HepG2 (cell line): ENCODE measurements around the gene TPTE2. TPM values are rescaled to one million over a fixed set of nuclear protein-coding genes. Genes with fewer than 3 reads are reported as not detected.

ENCODE experiments used
- CREBL2 ChIP-seq: sonication (generic); formaldehyde crosslinking; IDR thresholded peaks from 2 replicates; pipeline ENCODE4 v1.8.1; 2023; ENCODE audit warnings: missing genetic modification reagents, mild to moderate bottlenecking, borderline replicate concordance
- DNMT3B ChIP-seq: conservative IDR thresholded peaks from 2 replicates; pipeline ENCODE4 v1.6.1; 2016; ENCODE audit warnings: missing biosample characterization, control low read depth
- E2F2 ChIP-seq: sonication (generic); formaldehyde crosslinking; IDR thresholded peaks from 2 replicates; pipeline ENCODE4 v1.4.0; 2020; ENCODE audit warnings: missing genetic modification reagents, borderline replicate concordance
- GATAD2A ChIP-seq: IDR thresholded peaks from 2 replicates; pipeline ENCODE4 v1.6.1; 2016
- HOXA3 ChIP-seq: sonication (generic); formaldehyde crosslinking; IDR thresholded peaks from 2 replicates; pipeline ENCODE4 v1.5.0; 2020; ENCODE audit warnings: missing genetic modification reagents
- MTF2 ChIP-seq: sonication (generic); formaldehyde crosslinking; IDR thresholded peaks from 2 replicates; pipeline ENCODE4 v1.5.0; 2020; ENCODE audit warnings: missing genetic modification reagents, borderline replicate concordance
- NR2C2 ChIP-seq: sonication (generic); formaldehyde crosslinking; IDR thresholded peaks from 2 replicates; pipeline ENCODE4 v1.4.0; 2020; ENCODE audit warnings: missing genetic modification reagents, mild to moderate bottlenecking, moderate library complexity, borderline replicate concordance
- PHF8 ChIP-seq: sonication (generic); formaldehyde crosslinking; IDR thresholded peaks from 2 replicates; pipeline ENCODE4 v1.5.0; 2020; ENCODE audit warnings: missing genetic modification reagents
- RCOR2 ChIP-seq: IDR thresholded peaks from 2 replicates; pipeline ENCODE4 v1.6.1; 2016; ENCODE audit warnings: missing biosample characterization, missing genetic modification reagents
- TRIM24 ChIP-seq: sonication (generic); formaldehyde crosslinking; IDR thresholded peaks from 2 replicates; pipeline ENCODE4 v1.8.0; 2022; ENCODE audit warnings: mild to moderate bottlenecking, missing genetic modification reagents
- YEATS4 ChIP-seq: sonication (generic); formaldehyde crosslinking; IDR thresholded peaks from 2 replicates; pipeline ENCODE4 v1.4.0; 2020; ENCODE audit warnings: missing genetic modification reagents, borderline replicate concordance
- ZGPAT ChIP-seq: IDR thresholded peaks from 2 replicates; pipeline ENCODE4 v1.6.1; 2016; ENCODE audit warnings: mild to moderate bottlenecking
- ZNF138 ChIP-seq: sonication (generic); formaldehyde crosslinking; IDR thresholded peaks from 2 replicates; pipeline ENCODE4 v1.5.0; 2020; ENCODE audit warnings: mild to moderate bottlenecking, low read depth, missing genetic modification reagents
- ZNF232 ChIP-seq: sonication (generic); formaldehyde crosslinking; IDR thresholded peaks from 2 replicates; pipeline ENCODE4 v1.4.0; 2020; ENCODE audit warnings: missing genetic modification reagents, borderline replicate concordance
- ZNF292 ChIP-seq: sonication (generic); formaldehyde crosslinking; IDR thresholded peaks from 2 replicates; pipeline ENCODE4 v1.8.1; 2022; ENCODE audit warnings: mild to moderate bottlenecking, low read depth, missing genetic modification reagents, borderline replicate concordance
- ZNF512B ChIP-seq: sonication (generic); formaldehyde crosslinking; IDR thresholded peaks from 2 replicates; pipeline ENCODE4 v1.5.1; 2020; ENCODE audit warnings: missing genetic modification reagents, mild to moderate bottlenecking, borderline replicate concordance
- ZNF687 ChIP-seq: sonication (generic); formaldehyde crosslinking; IDR thresholded peaks from 2 replicates; pipeline ENCODE4 v1.5.1; 2020; ENCODE audit warnings: mild to moderate bottlenecking, missing genetic modification reagents, moderate library complexity
- ZNF776 ChIP-seq: sonication (generic); formaldehyde crosslinking; IDR thresholded peaks from 2 replicates; pipeline ENCODE4 v1.4.0; 2020; ENCODE audit warnings: mild to moderate bottlenecking, missing genetic modification reagents
- ZNF780A ChIP-seq: sonication (generic); formaldehyde crosslinking; IDR thresholded peaks from 2 replicates; pipeline ENCODE4 v1.8.0; 2022; ENCODE audit warnings: mild to moderate bottlenecking, missing genetic modification reagents, moderate library complexity
- ZSCAN25 ChIP-seq: sonication (generic); formaldehyde crosslinking; IDR thresholded peaks from 2 replicates; pipeline ENCODE4 v1.8.0; 2022; ENCODE audit warnings: mild to moderate bottlenecking, missing genetic modification reagents
- polyA plus RNA-seq, 8 experiments: library from polyadenylated mRNA; depleted of rRNA in 3 of 8; stranded (reverse) in 7 of 8; unstranded in 1 of 8; fragments of >200 nt; fragmentation: Illumina TruSeq in 4 of 8; extraction: Trizol in 4 of 8; gene quantifications; 2 replicates each; pipeline versions ENCODE4 v1.2.1 to v1.2.3, GENCODE V29; 2011 to 2016; ENCODE audit warnings: low read depth in 4 of 8, missing spikeins in 1 of 8, mixed read lengths in 1 of 8; ENCODE audit not compliant: insufficient read depth in 1 of 8
- total RNA-seq, 5 experiments: library from RNA; depleted of rRNA; stranded (reverse); fragments of >200 nt; fragmentation: Illumina TruSeq; extraction: Trizol; gene quantifications; 2 replicates each; pipeline ENCODE4 v1.2.3, GENCODE V29; 2016; ENCODE audit warnings: low read depth in 1 of 5

TPTE2 gene
- total and polyA plus RNA-seq, 2 of the 13 experiments (the other 11 are each of a cell fraction or from before 2014, with no cell fraction given), result 0.07 TPM; not detected in 1

- TF ChIP-seq ZNF512B (CRISPR knock-in tag) (no peak), ZNF292 (CRISPR knock-in tag) (no peak), NR2C2 (0 out of 2 replicates have a peak, but pooled peaks have one; percentile 26), ZNF232 (CRISPR knock-in tag) (no peak), DNMT3B (CRISPR knock-in tag) (no peak), ZNF687 (peak; percentile 68), MTF2 (CRISPR knock-in tag) (no peak), ZNF776 (CRISPR knock-in tag) (no peak), HOXA3 (CRISPR knock-in tag) (peak; percentile 35; the same call in 1 of the 2 replicates), E2F2 (CRISPR knock-in tag) (no peak), RCOR2 (no peak), ZNF138 (CRISPR knock-in tag) (no peak), PHF8 (CRISPR knock-in tag) (peak; percentile 51; the same call in 1 of the 2 replicates), ZSCAN25 (CRISPR knock-in tag) (no peak), ZNF780A (CRISPR knock-in tag) (no peak), TRIM24 (no peak), YEATS4 (no peak), GATAD2A (no peak), CREBL2 (CRISPR knock-in tag) (no peak), ZGPAT (CRISPR knock-in tag) (no peak)
These were observed 25.7 kb upstream of the TPTE2 start (continued) for GRCh38 chr13:19586904-19587634.
